Thoracic aorta (tissue), 2 donors: Measurements from ENCODE around the gene PLK1. TPM values are rescaled to one million over a fixed set of nuclear protein-coding genes. Genes with fewer than 3 reads are reported as not detected.

ENCODE experiments used
- ATAC-seq: fragments of 150-250 bp; one replicate; pipeline ENCODE4 v1.8.0; 2017; ENCODE audit warnings: low read depth; ENCODE audit not compliant: insufficient number of reproducible peaks, low FRiP score
- DNase-seq: peaks from one replicate; pipeline ENCODE4 v3.0.0-alpha.2; 2020; ENCODE audit warnings: low spot score
- H3K27ac ChIP-seq, 2 donors: fragments of 200-600 bp; sonication (generic); 1 replicate in 1 of 2; 2 replicates in 1 of 2; pipeline ENCODE4 v1.5.1; 2016; ENCODE audit warnings: mild to moderate bottlenecking in 2 of 2, moderate library complexity in 2 of 2
- H3K27me3 ChIP-seq: fragments of 200-600 bp; sonication (generic); replicated peaks from 2 replicates; pipeline ENCODE4 v1.6.0; 2016; ENCODE audit warnings: mild to moderate bottlenecking; ENCODE audit not compliant: insufficient read depth
- H3K36me3 ChIP-seq: fragments of 200-600 bp; sonication (generic); one replicate; pipeline ENCODE4 v1.5.1; 2016
- H3K4me1 ChIP-seq, 2 donors: fragments of 200-600 bp; sonication (generic); 1 replicate in 1 of 2; 2 replicates in 1 of 2; pipeline versions ENCODE4 v1.5.1 to v1.6.0; 2016; ENCODE audit warnings: low read depth in 2 of 2, mild to moderate bottlenecking in 1 of 2; ENCODE audit not compliant: control insufficient read depth in 1 of 2
- H3K4me3 ChIP-seq: fragments of 200-600 bp; sonication (generic); 2 replicates; pipeline ENCODE4 v1.5.1; 2016; ENCODE audit warnings: mild to moderate bottlenecking
- H3K9me3 ChIP-seq: fragments of 200-600 bp; sonication (generic); 2 replicates; pipeline ENCODE4 v1.5.1; 2016
- CTCF ChIP-seq: fragments of 200-600 bp; sonication (generic); IDR thresholded peaks from one replicate; pipeline ENCODE4 v1.5.1; 2019; ENCODE audit warnings: antibody characterized with exemption
- total RNA-seq, 2 donors: library from RNA; depleted of rRNA; stranded (reverse); fragments of >200 nt; gene quantifications; one replicate each; pipeline versions ENCODE4 v1.1.0 to v1.2.3, GENCODE V29; 2016

PLK1 gene
- total RNA-seq, 2 donors from 2014 or later = 1.2 to 7.2 TPM

GRCh38 chr16:23694644-23695373 lies 16.1 kb downstream of the PLK1 start:
- TF ChIP-seq CTCF = no peak
- H3K36me3 ChIP-seq = peaks cover 10% of the 10 kb centered on the region
- no peak overlapping the region for H3K27ac ChIP-seq
- no peaks in the 10 kb centered on the region for H3K9me3 ChIP-seq
- no peaks in the 10 kb centered on the region for H3K27me3 ChIP-seq
- no peak for ATAC-seq
- no peak for DNase-seq
- H3K4me3 ChIP-seq = peak overlapping the region; percentile 60
- H3K4me1 ChIP-seq = peaks cover 3 to 8% of the 10 kb centered on the region in 2 donors

- no peak for ATAC-seq
- no peaks in the 10 kb centered on the region for H3K27me3 ChIP-seq
- H3K4me1 ChIP-seq = peaks cover 3 to 8% of the 10 kb centered on the region in 2 donors
- H3K36me3 ChIP-seq = peaks cover under 1% of the 10 kb centered on the region
- DNase-seq = no peak
- H3K4me3 ChIP-seq = no peak overlapping the region
- H3K9me3 ChIP-seq = no peaks in the 10 kb centered on the region
- no peak overlapping the region for H3K27ac ChIP-seq
- no peak for TF ChIP-seq CTCF
Measured at GRCh38 chr16:23695756-23696155, 17.1 kb downstream of the PLK1 start.

GRCh38 chr16:23699100-23699499 lies 20.4 kb downstream of the PLK1 start:
- DNase-seq (no peak), ATAC-seq (no peak)
- H3K27me3 ChIP-seq = no peaks in the 10 kb centered on the region
- no peak overlapping the region for H3K27ac ChIP-seq
- H3K4me3 ChIP-seq = no peak overlapping the region
- no peaks in the 10 kb centered on the region for H3K9me3 ChIP-seq
- H3K4me1 ChIP-seq = peaks cover 3 to 8% of the 10 kb centered on the region in 2 donors
- no peak for TF ChIP-seq CTCF
- H3K36me3 ChIP-seq = no peaks in the 10 kb centered on the region

- H3K9me3 ChIP-seq = no peaks in the 10 kb centered on the region
- ATAC-seq = no peak
- H3K4me3 ChIP-seq = no peak overlapping the region
- no peaks in the 10 kb centered on the region for H3K36me3 ChIP-seq
- H3K27ac ChIP-seq = no peak overlapping the region
- H3K4me1 ChIP-seq = no peaks in the 10 kb centered on the region
- no peaks in the 10 kb centered on the region for H3K27me3 ChIP-seq
- DNase-seq = no peak
- no peak for TF ChIP-seq CTCF
Measured at GRCh38 chr16:23700093-23700492, 21.4 kb downstream of the PLK1 start.

- no peaks in the 10 kb centered on the region for H3K9me3 ChIP-seq
- no peak for ATAC-seq
- no peak for TF ChIP-seq CTCF
- H3K4me3 ChIP-seq = no peak overlapping the region
- no peaks in the 10 kb centered on the region for H3K27me3 ChIP-seq
- no peak for DNase-seq
- no peak overlapping the region for H3K27ac ChIP-seq
- no peaks in the 10 kb centered on the region for H3K36me3 ChIP-seq
- H3K4me1 ChIP-seq = no peaks in the 10 kb centered on the region
Measured at GRCh38 chr16:23700509-23700908, 21.8 kb downstream of the PLK1 start.
